Fibroblast of lung (primary cell): ENCODE data around the gene PPP1CC.

Experiments
- EZH2 ChIP-seq: IDR thresholded peaks from 2 replicates; pipeline ENCODE4 v1.5.1; 2012; ENCODE audit warnings: low read length, control low read depth, mild to moderate bottlenecking; ENCODE audit errors: missing control alignments
- TF ChIP-seq, protein P1 (sequence below), 2 donors: IDR thresholded peaks in 1 of 2; conservative IDR thresholded peaks in 1 of 2; 1 replicate in 1 of 2; 2 replicates in 1 of 2; pipeline ENCODE4 v1.5.1; 2011 to 2012; ENCODE audit warnings: low read length in 2 of 2, control low read depth in 1 of 2, inconsistent platforms in 1 of 2, low read depth in 1 of 2, mild to moderate bottlenecking in 1 of 2

DNA sequence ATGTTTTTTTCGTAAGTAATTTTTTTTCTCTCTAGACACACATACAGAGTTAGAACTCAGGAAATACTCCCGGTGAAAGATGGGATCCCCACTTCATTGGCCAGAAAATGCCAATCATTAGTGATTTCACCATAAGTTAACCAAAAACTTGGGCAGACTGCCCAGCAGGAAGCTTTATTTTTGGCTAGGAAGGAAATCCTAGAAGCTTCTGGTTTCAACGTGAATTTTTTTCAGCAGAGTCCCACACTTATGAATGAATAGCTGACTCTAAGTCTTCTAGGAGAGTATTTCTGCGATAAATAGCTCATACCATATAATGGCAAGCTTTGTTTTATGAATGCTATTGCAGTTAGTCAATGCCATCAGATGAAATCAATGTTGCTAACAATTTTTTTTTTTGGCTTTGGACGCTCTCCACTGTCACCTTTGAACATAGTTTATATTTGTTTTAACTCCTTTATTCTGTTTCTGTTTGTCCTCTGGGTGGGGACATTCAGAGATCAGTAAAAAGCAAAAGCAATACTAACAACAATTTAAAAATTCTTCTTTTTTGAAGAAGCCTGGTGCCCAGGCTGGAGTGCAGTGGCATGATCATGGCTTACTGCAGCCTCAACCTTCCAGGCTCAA lies 9.5 kb downstream of the PPP1CC start:
- TF ChIP-seq, protein P1, sequence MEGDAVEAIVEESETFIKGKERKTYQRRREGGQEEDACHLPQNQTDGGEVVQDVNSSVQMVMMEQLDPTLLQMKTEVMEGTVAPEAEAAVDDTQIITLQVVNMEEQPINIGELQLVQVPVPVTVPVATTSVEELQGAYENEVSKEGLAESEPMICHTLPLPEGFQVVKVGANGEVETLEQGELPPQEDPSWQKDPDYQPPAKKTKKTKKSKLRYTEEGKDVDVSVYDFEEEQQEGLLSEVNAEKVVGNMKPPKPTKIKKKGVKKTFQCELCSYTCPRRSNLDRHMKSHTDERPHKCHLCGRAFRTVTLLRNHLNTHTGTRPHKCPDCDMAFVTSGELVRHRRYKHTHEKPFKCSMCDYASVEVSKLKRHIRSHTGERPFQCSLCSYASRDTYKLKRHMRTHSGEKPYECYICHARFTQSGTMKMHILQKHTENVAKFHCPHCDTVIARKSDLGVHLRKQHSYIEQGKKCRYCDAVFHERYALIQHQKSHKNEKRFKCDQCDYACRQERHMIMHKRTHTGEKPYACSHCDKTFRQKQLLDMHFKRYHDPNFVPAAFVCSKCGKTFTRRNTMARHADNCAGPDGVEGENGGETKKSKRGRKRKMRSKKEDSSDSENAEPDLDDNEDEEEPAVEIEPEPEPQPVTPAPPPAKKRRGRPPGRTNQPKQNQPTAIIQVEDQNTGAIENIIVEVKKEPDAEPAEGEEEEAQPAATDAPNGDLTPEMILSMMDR (conservative IDR thresholded peaks at IDR 0.05 in 1 of 2, IDR thresholded peaks at IDR 0.05 in 1 of 2; ENCODE audit: low read depth in 1 of 2, low read length in 2 of 2), result no peak
- TF ChIP-seq EZH2, result no peak
